ENCODE data around the gene TMEM42. TPM values are rescaled to one million over a fixed set of nuclear protein-coding genes. Genes with fewer than 3 reads are reported as not detected.
"Not testable (repeated sequence)": the region's sequence is repeated elsewhere in the genome, so short reads cannot be mapped to it uniquely, and the experiment has no call there.

TMEM42 gene
- 1 to 10 TPM; 8.0 to 8.6 TPM for total RNA-seq

GRCh38 chr3:44861412-44862225 lies at the start of gene TMEM42:
Gene TMEM42, plus strand, starts transcription at chr3:44861912. Its CDS starts 13 bp downstream, at chr3:44861925.
- Mint-ChIP-seq H3K4me3 (peak within 1 kb of the TSS; percentile 76), H3K4me1 (peaks cover 29% of the 10 kb centered on the region), H3K27ac (peak within 1 kb of the TSS; percentile 81), H3K9me3 (ENCODE audit: low read depth) (no peaks in the 10 kb centered on the region), H3K27me3 (no peaks in the 10 kb centered on the region), H3K36me3 (peaks cover 12% of the 10 kb centered on the region)
- CTCF ChIA-PET = no interaction called here
- ATAC-seq = peak; percentile 97
- peak; percentile 89 for DNase-seq

DNA sequence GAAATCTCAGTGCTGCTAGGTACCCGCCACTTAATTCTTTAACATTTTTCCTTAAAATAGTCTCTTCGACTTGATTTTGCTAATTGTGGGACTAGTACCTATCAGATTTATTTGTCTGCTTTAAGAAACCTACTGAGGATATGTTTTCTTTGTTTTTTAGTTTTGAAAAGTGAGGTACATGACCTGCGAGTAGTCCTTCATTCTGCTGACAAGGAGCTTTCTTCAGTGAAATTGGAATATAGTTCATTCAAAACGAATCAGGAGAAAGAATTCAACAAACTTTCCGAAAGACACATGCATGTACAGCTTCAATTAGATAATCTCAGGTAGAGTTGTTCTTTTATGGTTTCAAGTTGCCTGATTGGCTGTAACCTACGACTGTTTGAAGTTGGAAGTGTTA lies 47.0 kb upstream of the TMEM42 start:
- Mint-ChIP-seq H3K4me3 (no peak overlapping the region), H3K36me3 (peaks cover 74% of the 10 kb centered on the region), H3K27ac (no peak overlapping the region), H3K27me3 (no peaks in the 10 kb centered on the region), H3K4me1 (no peaks in the 10 kb centered on the region), H3K9me3 (ENCODE audit: low read depth) (no peaks in the 10 kb centered on the region)
- DNase-seq (no peak), ATAC-seq (no peak)
- CTCF ChIA-PET = interaction anchor here (0.9 kb wide), 1 partner anchor 15 kb away, joined by 3 read pairs; no protein-coding TSS in a partner anchor

DNA sequence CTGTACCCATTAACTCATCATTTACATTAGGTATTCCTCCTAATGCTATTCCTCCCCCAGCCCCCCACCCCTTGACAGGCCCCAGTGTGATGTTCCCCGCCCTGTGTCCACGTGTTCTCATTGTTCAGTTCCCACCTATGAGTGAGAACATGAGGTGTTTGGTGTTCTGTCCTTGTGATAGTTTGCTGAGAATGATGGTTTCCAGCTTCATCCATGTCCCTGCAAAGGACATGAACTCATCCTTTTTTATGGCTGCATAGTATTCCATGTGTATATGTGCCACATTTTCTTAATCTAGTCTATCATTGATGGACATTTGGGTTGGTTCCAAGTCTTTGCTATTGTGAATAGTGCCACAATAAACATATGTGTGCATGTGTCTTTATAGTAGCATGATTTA lies 45.4 kb upstream of the TMEM42 start:
- ATAC-seq; CTCF ChIA-PET; H3K4me1 Mint-ChIP-seq; DNase-seq; H3K4me3 Mint-ChIP-seq; H3K9me3 Mint-ChIP-seq (ENCODE audit: low read depth); H3K27me3 Mint-ChIP-seq: not testable (repeated sequence)
- H3K27ac Mint-ChIP-seq = peak overlapping the region; percentile 49
- peaks cover 74% of the 10 kb centered on the region for H3K36me3 Mint-ChIP-seq

GRCh38 chr3:44821206-44821605 lies 40.5 kb upstream of the TMEM42 start:
- ATAC-seq; H3K4me3 Mint-ChIP-seq; H3K27ac Mint-ChIP-seq; DNase-seq; H3K9me3 Mint-ChIP-seq (ENCODE audit: low read depth); CTCF ChIA-PET; H3K4me1 Mint-ChIP-seq; H3K27me3 Mint-ChIP-seq: not testable (repeated sequence)
- H3K36me3 Mint-ChIP-seq = peaks cover 83% of the 10 kb centered on the region

DNA sequence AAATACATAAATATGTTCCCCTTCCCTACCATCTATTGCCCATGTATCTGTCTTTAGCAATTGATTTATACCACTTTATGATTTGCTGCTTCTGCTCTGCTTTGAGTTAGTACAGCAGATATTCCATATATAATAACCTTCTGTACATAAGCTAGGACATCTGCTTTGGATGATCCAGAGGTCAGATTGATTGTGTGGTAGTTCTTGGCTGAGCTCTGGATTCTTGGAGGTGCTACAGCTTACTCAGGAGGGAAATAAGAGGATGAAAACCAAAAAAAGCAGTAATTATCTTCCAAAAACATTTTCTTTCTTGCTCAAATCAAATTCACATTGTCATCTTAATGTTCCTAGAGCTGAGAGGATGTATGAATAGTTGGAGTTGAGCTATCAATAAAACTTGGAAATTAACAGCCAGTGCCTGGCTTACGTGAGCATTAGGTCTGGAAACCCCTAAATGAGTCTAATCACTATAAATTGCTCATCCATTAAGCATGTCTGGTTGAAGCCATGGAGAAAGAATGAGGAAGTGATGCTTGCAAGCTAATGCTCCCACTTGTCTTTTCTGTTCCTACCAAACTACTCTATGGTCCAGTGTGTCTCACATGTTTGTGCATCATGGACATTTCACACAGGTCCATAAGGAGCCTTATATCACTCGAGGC lies 36.3 kb upstream of the TMEM42 start:
- ATAC-seq = no peak
- Mint-ChIP-seq H3K4me1 (no peaks in the 10 kb centered on the region), H3K4me3 (no peak overlapping the region), H3K27me3 (no peaks in the 10 kb centered on the region), H3K36me3 (peaks cover 73% of the 10 kb centered on the region), H3K9me3 (ENCODE audit: low read depth) (peaks cover 3% of the 10 kb centered on the region), H3K27ac (no peak overlapping the region)
- DNase-seq = no peak
- CTCF ChIA-PET = interaction anchor here (0.7 to 1.1 kb wide), 2 partner anchors 12 to 15 kb away, joined by 3 read pairs; no protein-coding TSS in a partner anchor

GRCh38 chr3:44827196-44827595 lies 34.5 kb upstream of the TMEM42 start:
- Mint-ChIP-seq H3K4me1 (no peaks in the 10 kb centered on the region), H3K9me3 (ENCODE audit: low read depth) (peaks cover 3% of the 10 kb centered on the region), H3K27ac (no peak overlapping the region), H3K36me3 (peaks cover 76% of the 10 kb centered on the region), H3K4me3 (no peak overlapping the region), H3K27me3 (no peaks in the 10 kb centered on the region)
- ATAC-seq (no peak), DNase-seq (no peak)
- CTCF ChIA-PET = interaction anchor here (0.6 kb wide), 1 partner anchor 47 kb away, joined by 3 read pairs; no protein-coding TSS in a partner anchor

GRCh38 chr3:44831232-44831631 lies 30.5 kb upstream of the TMEM42 start:
- H3K9me3 Mint-ChIP-seq (ENCODE audit: low read depth) = peaks cover 4% of the 10 kb centered on the region
- no peaks in the 10 kb centered on the region for H3K4me1 Mint-ChIP-seq
- no peak overlapping the region for H3K27ac Mint-ChIP-seq
- peaks cover 72% of the 10 kb centered on the region for H3K36me3 Mint-ChIP-seq
- no peaks in the 10 kb centered on the region for H3K27me3 Mint-ChIP-seq
- CTCF ChIA-PET = interaction anchor here (1.1 to 1.3 kb wide), 2 partner anchors 8 to 10 kb away, joined by 3 read pairs; no protein-coding TSS in a partner anchor
- ATAC-seq (no peak), DNase-seq (no peak)
- no peak overlapping the region for H3K4me3 Mint-ChIP-seq

DNA sequence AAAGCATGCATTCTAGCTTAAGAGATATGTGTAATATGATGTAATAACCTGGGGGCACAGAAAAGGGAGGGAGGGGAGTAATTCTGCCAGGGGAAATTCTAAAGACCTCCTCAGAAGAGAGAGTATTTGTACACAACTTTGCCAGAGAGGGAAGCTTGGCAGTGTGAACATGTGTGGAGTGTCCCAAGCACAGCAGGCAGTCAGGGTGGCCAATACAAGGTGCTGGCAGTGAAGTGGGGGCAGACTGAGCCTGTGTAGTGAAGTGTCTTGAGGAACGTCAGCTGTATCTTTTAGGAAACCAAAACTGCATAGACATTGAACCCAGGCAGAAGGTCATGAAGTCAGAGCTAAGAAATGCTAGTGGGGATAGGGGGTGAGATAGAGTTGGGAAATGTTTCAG lies 29.7 kb upstream of the TMEM42 start:
- Mint-ChIP-seq H3K27ac (no peak overlapping the region), H3K36me3 (peaks cover 74% of the 10 kb centered on the region), H3K4me1 (no peaks in the 10 kb centered on the region), H3K27me3 (no peaks in the 10 kb centered on the region), H3K4me3 (no peak overlapping the region), H3K9me3 (ENCODE audit: low read depth) (peaks cover 12% of the 10 kb centered on the region)
- DNase-seq = no peak
- CTCF ChIA-PET = interaction anchor here (1.1 to 1.3 kb wide), 2 partner anchors 9 kb away, joined by 3 read pairs; no protein-coding TSS in a partner anchor
- ATAC-seq = no peak

- Mint-ChIP-seq H3K4me3 (no peak overlapping the region), H3K4me1 (no peaks in the 10 kb centered on the region), H3K27me3 (no peaks in the 10 kb centered on the region), H3K27ac (no peak overlapping the region), H3K36me3 (peaks cover 76% of the 10 kb centered on the region), H3K9me3 (ENCODE audit: low read depth) (peaks cover 15% of the 10 kb centered on the region)
- CTCF ChIA-PET = interaction anchor here (0.7 kb wide), 1 partner anchor 72 kb away, joined by 3 read pairs; the partner anchor contains the start of genes KIAA1143 and KIF15
- no peak for ATAC-seq
- no peak for DNase-seq
These were observed 28.7 kb upstream of the TMEM42 start for GRCh38 chr3:44832965-44833364.

- no peaks in the 10 kb centered on the region for H3K4me1 Mint-ChIP-seq
- peaks cover 77% of the 10 kb centered on the region for H3K36me3 Mint-ChIP-seq
- H3K27ac Mint-ChIP-seq = no peak overlapping the region
These were observed 28.3 kb upstream of the TMEM42 start for GRCh38 chr3:44833394-44833793.

GRCh38 chr3:44835684-44836083 lies 26.0 kb upstream of the TMEM42 start:
- H3K4me1 Mint-ChIP-seq = no peaks in the 10 kb centered on the region
- CTCF ChIA-PET = no interaction called here
- no peak for ATAC-seq
- no peak for DNase-seq
- H3K4me3 Mint-ChIP-seq = no peak overlapping the region
- H3K27me3 Mint-ChIP-seq = no peaks in the 10 kb centered on the region
- no peak overlapping the region for H3K27ac Mint-ChIP-seq
- peaks cover 78% of the 10 kb centered on the region for H3K36me3 Mint-ChIP-seq
- H3K9me3 Mint-ChIP-seq (ENCODE audit: low read depth) = peaks cover 15% of the 10 kb centered on the region

More at GRCh38 chr3:44833394-44833793, 28.3 kb upstream of the TMEM42 start:
- H3K9me3 Mint-ChIP-seq (ENCODE audit: low read depth) = peaks cover 15% of the 10 kb centered on the region
- CTCF ChIA-PET = interaction anchor here (0.7 kb wide), 1 partner anchor 72 kb away, joined by 3 read pairs; the partner anchor contains the start of genes KIAA1143 and KIF15
- DNase-seq = no peak
- H3K27me3 Mint-ChIP-seq = no peaks in the 10 kb centered on the region
- H3K4me3 Mint-ChIP-seq = no peak overlapping the region
- no peak for ATAC-seq

- no peak overlapping the region for H3K4me3 Mint-ChIP-seq
- no peak overlapping the region for H3K27ac Mint-ChIP-seq
- CTCF ChIA-PET = no interaction called here
- H3K4me1 Mint-ChIP-seq = no peaks in the 10 kb centered on the region
- DNase-seq = no peak
- peaks cover under 1% of the 10 kb centered on the region for H3K9me3 Mint-ChIP-seq (ENCODE audit: low read depth)
- no peak for ATAC-seq
- peaks cover 79% of the 10 kb centered on the region for H3K36me3 Mint-ChIP-seq
- H3K27me3 Mint-ChIP-seq = no peaks in the 10 kb centered on the region
These were observed 19.3 kb upstream of the TMEM42 start for GRCh38 chr3:44842376-44842775.

Data from activated CD8-positive, alpha-beta memory T cell treated with anti-CD3 and anti-CD28 coated beads, Interleukin-2, amount 10 ng/mL, durations not matched to agents 7 days and 5 days (primary cell).